GM10266 (cell line): Measurements from ENCODE around the gene FGD5.

Experiments
- DNase-seq: peaks from one replicate; pipeline ENCODE4 v3.0.0; 2012; ENCODE audit errors: extremely low spot score
- TF ChIP-seq, protein P1 (sequence below): IDR thresholded peaks from 2 replicates; pipeline ENCODE4 v1.5.1; 2012; ENCODE audit warnings: mild to moderate bottlenecking, low read depth; ENCODE audit not compliant: control insufficient read depth, insufficient read depth; ENCODE audit errors: missing control alignments

FGD5 gene

DNA sequence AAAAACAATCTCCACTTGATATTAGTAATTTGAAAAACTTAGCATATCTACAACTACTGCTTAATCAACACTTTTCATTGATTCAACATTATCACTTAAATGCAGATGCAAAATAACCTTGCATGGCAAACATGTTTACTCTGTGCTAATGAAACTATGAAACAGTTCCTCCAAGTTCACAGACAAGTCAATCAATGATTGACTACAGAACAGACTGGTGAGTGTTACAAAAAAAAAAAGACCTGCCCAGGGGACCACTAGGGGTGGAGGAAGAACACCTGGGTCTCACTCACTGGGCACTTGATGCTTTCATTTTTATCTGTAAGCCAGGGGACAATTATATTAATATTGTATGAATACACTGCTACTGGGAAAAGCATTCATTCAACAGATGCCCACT is 124.3 kb downstream of the FGD5 start:
- TF ChIP-seq, protein P1, sequence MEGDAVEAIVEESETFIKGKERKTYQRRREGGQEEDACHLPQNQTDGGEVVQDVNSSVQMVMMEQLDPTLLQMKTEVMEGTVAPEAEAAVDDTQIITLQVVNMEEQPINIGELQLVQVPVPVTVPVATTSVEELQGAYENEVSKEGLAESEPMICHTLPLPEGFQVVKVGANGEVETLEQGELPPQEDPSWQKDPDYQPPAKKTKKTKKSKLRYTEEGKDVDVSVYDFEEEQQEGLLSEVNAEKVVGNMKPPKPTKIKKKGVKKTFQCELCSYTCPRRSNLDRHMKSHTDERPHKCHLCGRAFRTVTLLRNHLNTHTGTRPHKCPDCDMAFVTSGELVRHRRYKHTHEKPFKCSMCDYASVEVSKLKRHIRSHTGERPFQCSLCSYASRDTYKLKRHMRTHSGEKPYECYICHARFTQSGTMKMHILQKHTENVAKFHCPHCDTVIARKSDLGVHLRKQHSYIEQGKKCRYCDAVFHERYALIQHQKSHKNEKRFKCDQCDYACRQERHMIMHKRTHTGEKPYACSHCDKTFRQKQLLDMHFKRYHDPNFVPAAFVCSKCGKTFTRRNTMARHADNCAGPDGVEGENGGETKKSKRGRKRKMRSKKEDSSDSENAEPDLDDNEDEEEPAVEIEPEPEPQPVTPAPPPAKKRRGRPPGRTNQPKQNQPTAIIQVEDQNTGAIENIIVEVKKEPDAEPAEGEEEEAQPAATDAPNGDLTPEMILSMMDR, result no peak
- DNase-seq, result no peak

DNA sequence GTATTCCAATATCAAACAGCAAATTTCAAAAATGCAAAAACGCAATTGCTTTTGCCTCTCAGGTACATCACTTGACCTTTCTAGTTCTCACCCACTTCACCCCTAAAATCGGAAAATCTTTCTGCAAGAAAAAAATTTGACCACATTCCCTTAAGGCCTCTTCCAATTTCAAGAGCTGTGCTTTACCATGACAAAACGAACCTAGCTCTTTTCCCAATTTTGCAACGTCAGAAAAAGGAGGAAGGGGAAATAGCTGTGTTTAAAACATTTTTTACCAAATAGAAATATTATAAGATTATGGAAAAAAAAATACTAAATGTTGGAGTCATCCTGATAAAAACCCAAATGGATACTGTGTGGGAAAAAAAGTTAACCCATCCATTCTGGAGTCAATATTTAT is 127.5 kb downstream of the FGD5 start:
- DNase-seq, result no peak
- TF ChIP-seq, protein P1, result no peak

DNA sequence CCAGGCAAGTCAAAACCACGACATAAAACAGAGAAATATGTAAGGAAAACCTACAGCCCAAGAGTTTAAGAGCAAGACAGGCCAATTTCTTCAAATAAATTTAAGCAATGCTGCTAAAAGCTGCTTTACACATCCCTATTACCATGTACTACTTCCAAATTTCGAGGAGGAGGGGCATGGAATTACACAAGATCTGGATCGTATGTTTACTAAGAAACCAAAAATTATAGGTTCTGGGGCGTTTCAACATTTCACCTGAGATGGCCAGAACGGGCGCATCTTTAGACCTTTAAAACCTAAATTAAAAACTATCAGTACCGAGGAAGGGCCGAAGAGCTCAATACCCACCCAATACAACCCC is 128.0 kb downstream of the FGD5 start:
- DNase-seq, result no peak
- TF ChIP-seq, protein P1, result no peak

DNA sequence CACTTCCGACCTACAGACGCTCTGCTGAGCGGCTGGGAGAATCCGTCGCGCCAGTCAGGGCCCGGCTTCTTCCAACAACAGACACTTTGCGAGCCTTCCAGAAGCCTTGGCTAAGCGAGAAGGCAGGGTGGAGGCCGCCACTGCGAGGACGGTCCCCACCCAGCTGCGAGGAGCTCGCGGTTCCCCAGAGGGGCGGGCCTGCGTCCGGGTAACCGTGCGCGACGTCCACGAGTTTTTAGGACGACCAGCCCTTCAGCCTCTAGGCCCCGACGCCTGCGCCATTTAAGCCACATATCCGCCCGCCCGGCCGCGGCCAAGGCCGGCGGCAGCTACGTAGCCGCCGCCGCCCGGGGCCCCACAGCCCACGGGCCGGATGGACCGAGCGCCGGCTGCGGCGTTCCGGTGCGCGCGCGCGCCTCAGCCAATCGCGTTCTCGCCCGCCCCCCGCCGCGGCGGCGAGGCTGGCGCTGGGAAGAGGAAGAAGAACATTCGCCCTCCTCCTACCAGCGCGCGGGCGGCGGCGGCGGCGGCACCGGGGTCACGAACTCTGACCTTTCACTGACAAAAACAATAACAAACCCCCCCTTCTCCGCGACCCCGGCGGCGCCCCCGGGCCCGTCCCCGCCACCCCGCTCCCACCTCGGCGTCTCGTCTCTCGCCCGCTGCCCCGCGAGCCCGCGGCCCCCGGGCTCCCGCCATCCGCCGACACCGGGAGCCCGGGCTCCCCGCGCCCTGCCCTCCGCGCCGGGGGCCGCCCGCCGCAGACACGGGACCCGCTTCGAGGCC is 128.5 kb downstream of the FGD5 start, which contains the start of gene NR2C2:
Gene NR2C2 (plus strand): TSS at position 484 of the 786 bp plus-strand sequence. CDS start 56,332 bp downstream, outside the sequence.
- peak; percentile 93 for DNase-seq

DNA sequence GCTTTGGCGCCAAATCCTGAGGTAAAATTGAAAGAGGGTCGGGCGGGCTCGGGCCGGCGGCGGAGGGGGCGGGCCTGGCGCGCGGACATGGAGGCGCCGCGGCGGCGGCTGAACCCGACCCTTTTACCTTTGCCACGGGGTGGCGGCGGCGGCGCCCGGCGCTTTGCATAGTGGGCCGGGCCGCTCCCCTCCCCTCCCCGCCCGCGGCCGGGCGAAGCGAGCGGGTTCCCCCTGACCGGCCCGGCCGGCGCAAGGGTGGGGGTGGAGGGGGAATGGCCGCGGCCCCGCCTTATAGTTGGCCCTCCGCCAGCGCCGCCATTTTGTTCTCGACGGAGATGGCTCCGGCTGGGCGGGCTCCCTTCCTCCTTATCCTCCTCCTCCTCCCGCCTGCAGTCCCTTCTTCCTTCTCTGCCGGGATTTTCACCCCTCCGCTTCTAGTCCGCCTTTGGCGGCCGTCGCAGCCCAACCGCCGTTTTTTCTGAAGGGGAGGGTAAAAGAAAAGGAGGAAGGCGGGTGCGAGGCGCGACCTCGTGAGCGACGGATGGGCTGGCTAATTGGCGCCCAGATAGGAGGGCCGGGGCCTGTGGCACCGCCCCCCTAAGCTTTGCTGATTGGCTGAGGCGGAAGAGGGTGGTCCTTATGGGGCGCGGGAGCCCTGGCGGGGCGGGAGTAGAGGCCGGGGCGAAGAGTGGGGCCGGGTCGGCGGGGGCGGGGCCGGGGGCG is 129.3 kb downstream of the FGD5 start:
- TF ChIP-seq, protein P1, result no peak
- DNase-seq, result peak; percentile 100

More for the DNA sequence above, 128.5 kb downstream of the FGD5 start, which contains the start of gene NR2C2:
- TF ChIP-seq, protein P1, result no peak

DNA sequence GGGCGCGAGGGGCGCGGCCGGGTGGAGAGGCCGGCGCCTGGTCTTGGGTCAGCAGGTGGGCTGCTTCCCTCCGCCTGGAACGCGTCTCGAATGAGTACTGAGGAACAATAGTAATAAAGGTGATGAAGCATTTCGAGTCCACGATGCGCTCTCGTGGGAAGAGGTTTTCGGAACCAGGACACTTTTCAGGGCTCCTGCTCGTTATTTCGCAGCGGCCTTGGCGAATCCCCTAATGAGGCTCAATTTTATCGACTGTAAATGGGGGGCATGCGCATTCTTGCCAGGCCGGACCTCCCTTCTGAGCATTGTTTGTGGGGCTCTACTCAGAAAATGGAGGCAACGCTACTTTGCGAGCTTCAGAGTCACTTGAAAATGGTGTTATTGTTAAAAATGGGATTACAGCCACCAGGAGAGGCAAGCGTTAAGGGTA is 129.9 kb downstream of the FGD5 start:
- TF ChIP-seq, protein P1, result no peak
- peak; percentile 19 for DNase-seq

DNA sequence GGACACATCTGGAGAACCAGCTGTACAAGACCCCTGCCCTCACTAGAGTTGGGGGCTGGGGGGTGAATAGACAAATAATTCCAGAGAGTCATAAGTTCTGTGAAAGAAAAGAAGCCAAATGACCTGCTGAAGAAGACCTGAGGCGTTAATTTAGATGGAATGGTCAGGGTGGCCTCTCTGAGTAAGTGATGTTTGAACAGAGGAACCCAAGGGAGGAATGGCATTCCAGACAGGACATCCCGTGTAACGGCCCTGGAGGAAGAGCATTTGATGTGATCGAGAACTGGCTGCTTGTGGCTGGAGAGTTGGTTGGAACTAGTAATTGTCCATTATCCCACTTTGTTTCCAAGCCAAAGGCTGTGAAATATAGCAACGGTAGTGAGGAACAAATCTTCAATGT is 130.4 kb downstream of the FGD5 start:
- TF ChIP-seq, protein P1, result no peak
- no peak for DNase-seq
